IMR-90 (cell line): ENCODE measurements around the gene FLNA. TPM values are rescaled to one million over a fixed set of nuclear protein-coding genes. Genes with fewer than 3 reads are reported as not detected.
"Not testable (repeated sequence)": the region's sequence is repeated elsewhere in the genome, so short reads cannot be mapped to it uniquely, and the experiment has no call there.

Experiments used
- ATAC-seq: fragments of 200-7000 bp; cut with Tn5 transposase; 2 replicates; pipeline ENCODE4 v1.9.1; 2020; ENCODE audit warnings: low read depth, mild to moderate bottlenecking, moderate library complexity
- BruUV-seq: library from RNA; stranded (reverse); fragments of 400-500 nt; replicated peaks from 2 replicates; lab custom pipeline; 2021; lab: Mats Ljungman, UMichigan
- CTCF ChIA-PET: fragments of 300-600 bp; formaldehyde crosslinking; extraction: SDS; loops from one replicate; lab custom pipeline; 2021; ENCODE audit warnings: antibody characterized with exemption; lab: Yijun Ruan, JAX
- POLR2A ChIA-PET: fragments of 300-600 bp; sonication (Branson Sonifier 250); formaldehyde crosslinking; loops from one replicate; lab custom pipeline; 2022; ENCODE audit warnings: antibody characterized with exemption; ENCODE audit not compliant: unreplicated experiment; lab: Charles Lee
- DNase-seq: peaks from one replicate; pipeline ENCODE4 v3.0.0; 2013
- H2AFZ ChIP-seq: replicated peaks from 2 replicates; pipeline ENCODE3; 2013; ENCODE audit warnings: low read length, mild to moderate bottlenecking; ENCODE audit not compliant: poor library complexity
- H2AK5ac ChIP-seq: 2 replicates; pipeline ENCODE4 v1.6.1; 2013; ENCODE audit warnings: low read depth, low read length, inconsistent platforms
- H2AK9ac ChIP-seq: replicated peaks from 2 replicates; pipeline ENCODE3; 2013; ENCODE audit warnings: mild to moderate bottlenecking, low read depth, low read length, moderate library complexity; ENCODE audit not compliant: poor library complexity
- H2BK120ac ChIP-seq: 2 replicates; pipeline ENCODE4 v1.6.1; 2013; ENCODE audit warnings: low read depth, low read length, inconsistent platforms
- H2BK15ac ChIP-seq: 3 replicates; pipeline ENCODE4 v1.6.1; 2013; ENCODE audit warnings: low read depth, low read length, inconsistent platforms
- H2BK20ac ChIP-seq: 2 replicates; pipeline ENCODE4 v1.6.1; 2013; ENCODE audit warnings: low read depth, mild to moderate bottlenecking, inconsistent platforms, low read length, moderate library complexity
- H2BK5ac ChIP-seq: 2 replicates; pipeline ENCODE4 v1.6.1; 2013; ENCODE audit warnings: mild to moderate bottlenecking, low read depth, low read length, inconsistent platforms; ENCODE audit not compliant: poor library complexity, severe bottlenecking
- H3K14ac ChIP-seq: replicated peaks from 2 replicates; pipeline ENCODE4 v1.6.1; 2013; ENCODE audit warnings: low read depth, low read length, inconsistent platforms
- H3K18ac ChIP-seq: 2 replicates; pipeline ENCODE4 v1.6.1; 2013; ENCODE audit warnings: low read depth, low read length, control low read depth
- H3K23ac ChIP-seq: 2 replicates; pipeline ENCODE4 v1.6.1; 2013; ENCODE audit warnings: low read depth, low read length, inconsistent platforms
- H3K27ac ChIP-seq: 2 replicates; pipeline ENCODE4 v1.5.1; 2013; ENCODE audit warnings: mild to moderate bottlenecking, control low read depth, low read length; ENCODE audit not compliant: insufficient read depth
- H3K27me3 ChIP-seq: 2 replicates; pipeline ENCODE4 v1.6.1; 2013; ENCODE audit warnings: low read length; ENCODE audit not compliant: control insufficient read depth, insufficient read depth
- H3K36me3 ChIP-seq: 2 replicates; pipeline ENCODE4 v1.6.1; 2013; ENCODE audit warnings: low read length, mixed read lengths; ENCODE audit not compliant: control insufficient read depth, insufficient read depth
- H3K4ac ChIP-seq: 2 replicates; pipeline ENCODE4 v1.6.1; 2013; ENCODE audit warnings: low read depth, low read length, inconsistent platforms
- H3K4me1 ChIP-seq: 2 replicates; pipeline ENCODE4 v1.6.1; 2013; ENCODE audit warnings: low read length, mixed read lengths; ENCODE audit not compliant: control insufficient read depth, insufficient read depth
- H3K4me2 ChIP-seq: 2 replicates; pipeline ENCODE4 v1.6.1; 2013; ENCODE audit warnings: low read depth, mild to moderate bottlenecking, control low read depth, low read length, moderate library complexity
- H3K4me3 ChIP-seq: 2 replicates; pipeline ENCODE4 v1.5.1; 2013; ENCODE audit warnings: low read depth, mild to moderate bottlenecking, control low read depth, low read length, moderate library complexity; ENCODE audit not compliant: insufficient read depth
- H3K56ac ChIP-seq: 2 replicates; pipeline ENCODE4 v1.6.1; 2013; ENCODE audit warnings: low read length, inconsistent platforms; ENCODE audit not compliant: insufficient read depth; ENCODE audit errors: extremely low read depth
- H3K79me1 ChIP-seq, 2 experiments: 2 replicates each; pipeline ENCODE4 v1.6.1; 2013; ENCODE audit warnings: low read length in 2 of 2, inconsistent platforms in 1 of 2, low read depth in 1 of 2
- H3K9ac ChIP-seq: 2 replicates; pipeline ENCODE4 v1.6.1; 2013; ENCODE audit warnings: low read depth, low read length, control low read depth
- H3K9me1 ChIP-seq: 2 replicates; pipeline ENCODE4 v1.6.1; 2013; ENCODE audit warnings: low read length, inconsistent platforms; ENCODE audit not compliant: insufficient read depth
- H3K9me3 ChIP-seq: 2 replicates; pipeline ENCODE4 v1.6.1; 2013; ENCODE audit warnings: low read length; ENCODE audit not compliant: control insufficient read depth, insufficient read depth
- H4K20me1 ChIP-seq: 2 replicates; pipeline ENCODE4 v1.6.1; 2013; ENCODE audit warnings: low read length, inconsistent platforms; ENCODE audit not compliant: insufficient read depth
- H4K5ac ChIP-seq: 2 replicates; pipeline ENCODE4 v1.6.1; 2013; ENCODE audit warnings: mild to moderate bottlenecking, low read depth, low read length, control low read depth
- H4K8ac ChIP-seq, 2 experiments: 2 replicates each; pipeline ENCODE4 v1.6.1; 2013; ENCODE audit warnings: low read depth in 2 of 2, low read length in 2 of 2, control low read depth in 1 of 2, inconsistent platforms in 1 of 2
- H4K91ac ChIP-seq: 2 replicates; pipeline ENCODE4 v1.6.1; 2013; ENCODE audit warnings: low read depth, low read length, inconsistent platforms; ENCODE audit not compliant: insufficient read depth
- WGBS, 2 experiments: methylation state at CpG; one replicate each; pipeline versions ENCODE4 v1.1.5 to v1.1.7; 2013; ENCODE audit warnings: missing lambda C conversion rate in 2 of 2; ENCODE audit not compliant: insufficient read length in 1 of 2; ENCODE audit errors: extremely low coverage in 2 of 2; 5-methylcytosine and 5-hydroxymethylcytosine counted together
- dilution Hi-C: fragments of 300-500 bp; cut with HindIII; formaldehyde crosslinking; loops from one replicate; pipeline ENCODE4 v1.14.3; 2018; ENCODE audit warnings: low sequenced_read_pairs; ENCODE audit not compliant: unreplicated experiment
- in situ Hi-C: fragments of 300-500 bp; cut with MboI; formaldehyde crosslinking; loops from 3 replicates; pipeline ENCODE4 v1.14.3; 2019; ENCODE audit warnings: low sequenced_read_pairs, inconsistent platforms, mixed read lengths
- intact Hi-C: fragments of 100-400 bp; cut with micrococcal nuclease; formaldehyde crosslinking; loops from 2 replicates; pipeline ENCODE4 v1.10.0; 2022
- polyA plus RNA-seq, 3 experiments: library from polyadenylated mRNA; depleted of rRNA; stranded (reverse); fragments of >200 nt; gene quantifications; 2 replicates each; pipeline ENCODE4 v1.2.3, GENCODE V29; 2012; ENCODE audit warnings: low replicate concordance in 1 of 3
- total RNA-seq: library from RNA; depleted of rRNA; stranded (reverse); fragments of >200 nt; gene quantifications from 2 replicates; pipeline ENCODE4 v1.2.3, GENCODE V29; 2012

The FLNA gene
- total and polyA plus RNA-seq, 2 of the 4 experiments (the other 2 are of a cell fraction) = 1,356 to 1,357 TPM

DNA sequence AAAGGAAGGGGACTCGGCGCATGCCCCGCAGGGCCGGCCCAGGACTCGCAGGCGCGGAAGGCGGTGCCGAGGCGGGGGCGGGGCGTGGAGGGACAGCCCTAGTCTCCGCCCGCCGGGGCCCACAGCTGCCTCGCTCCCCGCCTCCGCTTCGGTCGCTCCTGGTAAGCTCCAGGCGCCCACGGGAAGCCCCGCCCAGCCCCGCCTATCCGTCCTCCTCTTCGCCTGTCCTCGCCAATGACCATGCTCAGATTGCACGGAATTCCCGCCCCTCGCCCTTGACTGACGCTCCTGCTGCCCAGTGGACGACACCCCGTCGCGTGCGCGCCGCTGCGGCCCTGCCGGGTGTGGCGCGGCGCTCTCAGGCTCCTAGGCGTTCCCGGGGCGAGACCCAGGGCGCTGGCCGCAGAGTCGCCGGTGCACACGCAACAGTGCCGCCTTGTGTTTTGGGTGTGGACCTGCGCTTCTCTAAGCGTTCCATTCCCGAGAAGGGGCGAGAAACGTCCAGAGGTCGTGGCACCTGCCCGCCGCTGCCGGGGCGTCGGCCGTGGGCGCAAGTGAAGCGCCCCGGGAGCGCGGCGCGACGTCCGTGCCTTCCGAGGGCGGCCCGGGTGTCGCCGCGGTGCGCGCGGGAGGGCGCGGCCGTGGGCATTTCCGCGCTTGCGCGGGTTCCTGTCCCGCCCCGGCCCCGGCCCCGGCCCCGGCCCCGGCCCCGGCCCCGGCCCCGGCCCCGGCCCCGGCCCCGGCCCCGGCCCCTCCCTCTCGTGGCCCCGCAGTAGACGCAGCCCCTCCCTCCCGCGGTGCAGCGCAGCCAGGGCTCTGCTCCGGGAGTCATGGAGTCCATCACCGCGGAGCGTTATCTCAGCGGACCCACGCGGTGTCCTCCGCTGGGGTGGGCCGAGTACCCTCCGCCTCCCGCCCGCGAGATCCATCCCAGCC is 15.6 kb upstream of the FLNA start:
- CTCF ChIA-PET, H3K23ac ChIP-seq, H3K56ac ChIP-seq, H4K8ac ChIP-seq, H2BK120ac ChIP-seq, BruUV-seq, intact Hi-C loops, in situ Hi-C loops, H3K79me1 ChIP-seq, H3K36me3 ChIP-seq, H2AK5ac ChIP-seq, H2BK15ac ChIP-seq, H4K20me1 ChIP-seq, H3K14ac ChIP-seq, H4K91ac ChIP-seq, H2AK9ac ChIP-seq, H2AFZ ChIP-seq, POLR2A ChIA-PET, H3K4me1 ChIP-seq, H3K27me3 ChIP-seq, H2BK20ac ChIP-seq, H3K4ac ChIP-seq, DNase-seq, H3K9me3 ChIP-seq, dilution Hi-C loops, H3K9me1 ChIP-seq: not testable (repeated sequence)
- no CpG with 5 or more reads among the region's 121 CpGs for WGBS, 2 experiments
- 0 out of 2 replicates have a peak overlapping the region, but pooled peaks have one; percentile 78 for H4K5ac ChIP-seq
- H3K4me2 ChIP-seq = peak overlapping the region; percentile 79; the same call in 1 of the 2 replicates
- peak; percentile 80 for ATAC-seq
- H3K4me3 ChIP-seq = peak overlapping the region; percentile 54
- peak overlapping the region; percentile 74; the same call in 1 of the 2 replicates for H3K18ac ChIP-seq
- H2BK5ac ChIP-seq = peak overlapping the region; percentile 74
- H3K27ac ChIP-seq = peak overlapping the region; percentile 93
- peak overlapping the region; percentile 64; the same call in 1 of the 2 replicates for H3K9ac ChIP-seq

DNA sequence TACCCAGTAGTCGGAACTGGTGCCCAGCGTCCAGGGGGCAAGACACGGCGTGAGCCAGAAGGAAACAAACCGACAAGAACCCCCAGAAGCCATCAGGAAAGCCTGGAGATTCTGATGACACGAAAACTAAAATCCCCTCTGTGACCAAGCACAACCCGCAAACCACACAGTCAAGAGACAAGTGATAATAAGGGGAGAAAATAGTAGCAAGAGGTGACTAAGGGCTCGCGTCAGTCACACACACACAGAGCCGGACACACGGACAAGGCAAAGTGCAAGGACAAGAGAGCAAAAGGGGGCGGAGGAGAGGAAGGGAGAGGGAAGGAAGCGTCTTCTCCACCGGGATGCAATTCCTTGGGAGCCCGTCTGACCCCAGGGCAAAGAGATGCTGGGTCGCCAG is 14.2 kb upstream of the FLNA start:
- H4K5ac ChIP-seq, H3K23ac ChIP-seq, H3K36me3 ChIP-seq, H3K9me3 ChIP-seq, ATAC-seq, H3K27ac ChIP-seq, H3K18ac ChIP-seq, H2AK9ac ChIP-seq, H3K79me1 ChIP-seq, H4K8ac ChIP-seq, H2BK20ac ChIP-seq, H2BK15ac ChIP-seq, H3K4ac ChIP-seq, H3K4me3 ChIP-seq, POLR2A ChIA-PET, H2AFZ ChIP-seq, DNase-seq, H3K9me1 ChIP-seq, intact Hi-C loops, dilution Hi-C loops, H4K91ac ChIP-seq, H4K20me1 ChIP-seq, H2BK120ac ChIP-seq, in situ Hi-C loops, H3K14ac ChIP-seq, CTCF ChIA-PET, H3K56ac ChIP-seq, BruUV-seq, H2AK5ac ChIP-seq, H2BK5ac ChIP-seq, H3K4me1 ChIP-seq, H3K27me3 ChIP-seq, H3K4me2 ChIP-seq, H3K9ac ChIP-seq: not testable (repeated sequence)
- WGBS, 2 experiments = no CpG with 5 or more reads among the region's 16 CpGs
